HFFc6 (cell line): ENCODE results near the gene FREM1. TPM values are rescaled to one million over a fixed set of nuclear protein-coding genes. Genes with fewer than 3 reads are reported as not detected.

ENCODE experiments used
- DNase-seq: peaks from one replicate; pipeline ENCODE4 v3.0.0-alpha.2; 2018
- H3K27ac Mint-ChIP-seq: 2 replicates; pipeline ENCODE4 v1.8.0; 2020; ENCODE audit warnings: mild to moderate bottlenecking, mixed read lengths
- H3K27me3 Mint-ChIP-seq: 2 replicates; pipeline ENCODE4 v1.8.0; 2021; ENCODE audit warnings: mild to moderate bottlenecking, moderate library complexity, mixed read lengths; ENCODE audit not compliant: insufficient read depth
- H3K36me3 Mint-ChIP-seq: 2 replicates; pipeline ENCODE4 v1.8.0; 2021; ENCODE audit warnings: low read depth, mixed read lengths
- H3K4me1 Mint-ChIP-seq: 2 replicates; pipeline ENCODE4 v1.8.0; 2020; ENCODE audit warnings: low read depth, mixed read lengths
- H3K4me3 Mint-ChIP-seq: 2 replicates; pipeline ENCODE4 v1.8.0; 2020; ENCODE audit warnings: mild to moderate bottlenecking, moderate library complexity, mixed read lengths
- H3K9me3 Mint-ChIP-seq: 2 replicates; pipeline ENCODE4 v1.8.0; 2020; ENCODE audit warnings: mild to moderate bottlenecking, mixed read lengths
- CTCF ChIP-seq: fragments of 200-600 bp; sonication (generic); IDR thresholded peaks from 2 replicates; pipeline ENCODE4 v1.5.0; 2021; ENCODE audit warnings: antibody characterized with exemption, mild to moderate bottlenecking
- total RNA-seq, 6 experiments: library from RNA; stranded (reverse); fragmentation: NEBNext Ultra II Directional; extraction: Animal tissue kit (Norgen Biotek cat#: 25700); gene quantifications; 2 replicates in 1 of 6; 3 replicates in 5 of 6; pipeline ENCODE4 v1.2.3, GENCODE V29; 2021

Gene FREM1
- total RNA-seq, 6 experiments from 2014 or later: 0.03 to 0.16 (median 0.06) TPM; not detected in 2

- Mint-ChIP-seq H3K9me3 (peaks cover 5% of the 10 kb centered on the region; the same call in 1 of the 2 replicates), H3K27me3 (no peaks in the 10 kb centered on the region), H3K36me3 (no peaks in the 10 kb centered on the region), H3K27ac (no peak overlapping the region), H3K4me1 (no peaks in the 10 kb centered on the region; the same call in 1 of the 2 replicates), H3K4me3 (no peak overlapping the region)
- TF ChIP-seq CTCF: no peak
- DNase-seq: no peak
These were observed 112.8 kb downstream of the FREM1 start for GRCh38 chr9:14797435-14797834.

- H3K27me3 Mint-ChIP-seq: peaks cover 1% of the 10 kb centered on the region; the same call in 1 of the 2 replicates
- H3K36me3 Mint-ChIP-seq: no peaks in the 10 kb centered on the region
- DNase-seq: no peak
- no peak for TF ChIP-seq CTCF
- no peak overlapping the region for H3K27ac Mint-ChIP-seq
- no peak overlapping the region for H3K4me3 Mint-ChIP-seq
- H3K9me3 Mint-ChIP-seq: peaks cover 5% of the 10 kb centered on the region; the same call in 1 of the 2 replicates
- H3K4me1 Mint-ChIP-seq: no peaks in the 10 kb centered on the region; the same call in 1 of the 2 replicates
These were observed 116.8 kb downstream of the FREM1 start for GRCh38 chr9:14793389-14793788.

- H3K4me3 Mint-ChIP-seq: no peak overlapping the region
- DNase-seq: no peak
- peaks cover 1% of the 10 kb centered on the region; the same call in 1 of the 2 replicates for H3K27me3 Mint-ChIP-seq
- H3K9me3 Mint-ChIP-seq: peaks cover 5% of the 10 kb centered on the region; the same call in 1 of the 2 replicates
- H3K36me3 Mint-ChIP-seq: no peaks in the 10 kb centered on the region
- no peak overlapping the region for H3K27ac Mint-ChIP-seq
- no peaks in the 10 kb centered on the region for H3K4me1 Mint-ChIP-seq
- no peak for TF ChIP-seq CTCF
These were observed 119.6 kb downstream of the FREM1 start for GRCh38 chr9:14790628-14791027.

GRCh38 chr9:14788846-14789245 lies 121.4 kb downstream of the FREM1 start:
- Mint-ChIP-seq H3K36me3 (no peaks in the 10 kb centered on the region), H3K27me3 (peaks cover 1% of the 10 kb centered on the region; the same call in 1 of the 2 replicates), H3K27ac (no peak overlapping the region), H3K4me1 (no peaks in the 10 kb centered on the region), H3K4me3 (no peak overlapping the region), H3K9me3 (peaks cover 2% of the 10 kb centered on the region; the same call in 1 of the 2 replicates)
- TF ChIP-seq CTCF: no peak
- DNase-seq: no peak

GRCh38 chr9:14783358-14783757 lies 126.9 kb downstream of the FREM1 start:
- Mint-ChIP-seq H3K27me3 (no peaks in the 10 kb centered on the region; the same call in 1 of the 2 replicates), H3K4me3 (no peak overlapping the region), H3K36me3 (no peaks in the 10 kb centered on the region), H3K9me3 (no peaks in the 10 kb centered on the region; the same call in 1 of the 2 replicates), H3K27ac (no peak overlapping the region), H3K4me1 (peaks cover 5% of the 10 kb centered on the region; the same call in 1 of the 2 replicates)
- no peak for DNase-seq
- no peak for TF ChIP-seq CTCF
